Neural progenitor cell (in vitro differentiated cells): ENCODE measurements around the gene FGFBP2.

Experiments used
- EZH2 ChIP-seq: fragments of 200-600 bp; sonication (generic); IDR thresholded peaks from 2 replicates; pipeline ENCODE4 v1.6.1; 2017; ENCODE audit warnings: antibody characterized with exemption, mild to moderate bottlenecking, moderate library complexity
- TF ChIP-seq, protein P1 (sequence below): fragments of 200-600 bp; sonication (generic); IDR thresholded peaks from 2 replicates; pipeline ENCODE4 v1.5.1; 2017; ENCODE audit warnings: antibody characterized with exemption, mild to moderate bottlenecking

DNA sequence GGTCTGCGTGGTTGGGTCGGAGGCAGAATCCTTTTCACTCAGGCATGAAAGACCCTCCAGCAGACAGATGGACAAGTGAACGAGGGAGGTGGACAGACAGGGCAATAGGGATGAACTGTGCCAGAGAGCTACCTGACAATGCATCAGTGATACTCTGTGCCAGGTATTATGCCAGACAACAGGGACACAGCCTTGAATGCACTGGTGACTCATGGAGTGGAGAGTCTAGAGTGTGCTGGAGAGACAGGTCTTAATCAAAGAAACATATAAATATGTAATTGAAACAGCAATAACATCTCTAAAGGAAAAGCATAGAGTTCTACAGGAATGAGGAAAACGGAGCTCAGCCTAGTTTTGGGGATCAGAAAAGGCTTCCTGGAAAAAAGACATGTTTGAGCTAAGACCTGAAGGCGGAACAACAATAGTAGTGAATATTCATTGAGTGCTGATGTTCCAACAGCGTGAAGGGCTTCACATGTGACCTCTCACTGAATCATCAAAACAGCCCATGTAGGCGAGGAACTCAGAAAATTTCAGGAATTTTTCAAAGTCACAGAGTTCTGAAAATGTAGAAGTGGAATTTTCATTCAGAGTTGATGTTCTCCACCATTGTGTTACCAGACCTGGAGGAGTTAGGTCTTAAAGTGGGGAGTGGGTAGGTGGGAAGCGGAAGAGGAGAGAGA is 20.0 kb upstream of the FGFBP2 start:
- TF ChIP-seq, protein P1, sequence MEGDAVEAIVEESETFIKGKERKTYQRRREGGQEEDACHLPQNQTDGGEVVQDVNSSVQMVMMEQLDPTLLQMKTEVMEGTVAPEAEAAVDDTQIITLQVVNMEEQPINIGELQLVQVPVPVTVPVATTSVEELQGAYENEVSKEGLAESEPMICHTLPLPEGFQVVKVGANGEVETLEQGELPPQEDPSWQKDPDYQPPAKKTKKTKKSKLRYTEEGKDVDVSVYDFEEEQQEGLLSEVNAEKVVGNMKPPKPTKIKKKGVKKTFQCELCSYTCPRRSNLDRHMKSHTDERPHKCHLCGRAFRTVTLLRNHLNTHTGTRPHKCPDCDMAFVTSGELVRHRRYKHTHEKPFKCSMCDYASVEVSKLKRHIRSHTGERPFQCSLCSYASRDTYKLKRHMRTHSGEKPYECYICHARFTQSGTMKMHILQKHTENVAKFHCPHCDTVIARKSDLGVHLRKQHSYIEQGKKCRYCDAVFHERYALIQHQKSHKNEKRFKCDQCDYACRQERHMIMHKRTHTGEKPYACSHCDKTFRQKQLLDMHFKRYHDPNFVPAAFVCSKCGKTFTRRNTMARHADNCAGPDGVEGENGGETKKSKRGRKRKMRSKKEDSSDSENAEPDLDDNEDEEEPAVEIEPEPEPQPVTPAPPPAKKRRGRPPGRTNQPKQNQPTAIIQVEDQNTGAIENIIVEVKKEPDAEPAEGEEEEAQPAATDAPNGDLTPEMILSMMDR, result no peak
- TF ChIP-seq EZH2, result no peak
